ENCODE results near the gene AGAP1.
"Not testable (repeated sequence)": the region's sequence is repeated elsewhere in the genome, so short reads cannot be mapped to it uniquely, and the experiment has no call there.

AGAP1 gene

DNA sequence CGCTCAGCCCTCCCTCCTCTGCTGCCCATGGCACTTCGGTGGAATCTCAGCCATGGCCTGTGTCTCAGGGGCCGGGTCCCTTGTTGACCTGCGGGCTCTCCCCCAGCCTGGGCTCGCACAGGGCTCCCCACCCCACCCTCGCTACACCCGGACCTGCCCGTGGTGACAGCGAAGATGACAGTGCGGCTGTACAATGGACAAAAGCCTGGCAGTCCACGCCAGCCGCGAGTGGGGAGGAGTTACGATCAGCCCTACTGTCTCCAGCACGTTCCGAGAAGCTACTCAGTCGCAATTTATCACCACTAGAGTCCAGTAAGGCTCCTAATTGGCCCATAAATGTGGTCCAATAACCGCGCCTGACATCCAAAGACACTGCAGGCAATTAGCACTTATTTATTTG lies 642.7 kb downstream of the AGAP1 start:
- H3K27ac ChIP-seq: no peak overlapping the region
- H3K36me3 ChIP-seq: peaks cover 10% of the 10 kb centered on the region; the same call in 1 of the 2 replicates

GRCh38 chr2:236137066-236137465 lies 643.2 kb downstream of the AGAP1 start:
- TF ChIP-seq Cebpa-rat (IDR thresholded peaks at IDR 0.05): no peak
- no peak overlapping the region for H3K4me3 ChIP-seq
- 0 out of 2 replicates have a peak, but pooled peaks cover 5% of the 10 kb centered on the region for H3K4me1 ChIP-seq
- no peak overlapping the region for H3K27ac ChIP-seq
- H3K27me3 ChIP-seq: no peaks in the 10 kb centered on the region
- no peak overlapping the region for H3K9ac ChIP-seq
- peaks cover 7% of the 10 kb centered on the region; the same call in 1 of the 2 replicates for H3K36me3 ChIP-seq
- H4K20me1 ChIP-seq: no peaks in the 10 kb centered on the region
- H3K9me3 ChIP-seq: no peaks in the 10 kb centered on the region
- H3K4me2 ChIP-seq: no peak overlapping the region

More for the DNA sequence above, 642.7 kb downstream of the AGAP1 start:
- Histone ChIP-seq H3K9me3 (no peaks in the 10 kb centered on the region), H3K4me1 (0 out of 2 replicates have a peak, but pooled peaks cover 5% of the 10 kb centered on the region), H3K27me3 (no peaks in the 10 kb centered on the region), H3K4me3 (no peak overlapping the region), H3K4me2 (no peak overlapping the region), H3K9ac (no peak overlapping the region), H4K20me1 (no peaks in the 10 kb centered on the region)
- no peak for TF ChIP-seq Cebpa-rat (IDR thresholded peaks at IDR 0.05)

- not testable (repeated sequence) for H3K4me3 ChIP-seq, H3K27me3 ChIP-seq, H3K9ac ChIP-seq, H3K36me3 ChIP-seq, H3K27ac ChIP-seq, H4K20me1 ChIP-seq, H3K4me1 ChIP-seq, H3K9me3 ChIP-seq
- H3K4me2 ChIP-seq: 0 out of 2 replicates have a peak overlapping the region, but pooled peaks have one; percentile 17
Measured at GRCh38 chr2:236141616-236142015, 647.8 kb downstream of the AGAP1 start.

DNA sequence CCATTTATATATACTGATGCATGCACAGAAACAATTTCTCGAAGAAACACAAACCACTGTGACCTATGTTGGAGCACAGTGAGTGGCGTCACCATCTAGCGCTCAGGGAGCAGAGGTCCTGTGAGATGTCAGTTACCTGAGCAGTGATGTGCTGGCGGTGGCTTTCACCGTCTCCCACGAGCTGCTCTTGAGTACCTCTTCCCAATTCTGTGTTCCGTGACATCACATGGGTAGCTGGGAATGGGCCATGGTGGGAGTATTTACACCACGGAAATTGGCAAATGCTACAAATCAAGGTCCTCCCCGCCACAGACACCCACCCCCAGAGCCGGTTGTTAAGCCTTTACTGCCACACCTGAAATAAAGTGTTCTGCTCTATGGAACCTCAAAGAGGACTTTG lies 650.0 kb downstream of the AGAP1 start:
- Histone ChIP-seq H3K9ac (no peak overlapping the region), H3K27ac (no peak overlapping the region), H3K9me3 (no peaks in the 10 kb centered on the region), H3K4me3 (no peak overlapping the region), H3K4me2 (no peak overlapping the region), H3K36me3 (no peaks in the 10 kb centered on the region), H4K20me1 (no peaks in the 10 kb centered on the region), H3K4me1 (peaks cover 9% of the 10 kb centered on the region), H3K27me3 (no peaks in the 10 kb centered on the region)
- no peak for TF ChIP-seq Cebpa-rat (IDR thresholded peaks at IDR 0.05)

- no peak overlapping the region for H3K9ac ChIP-seq
- no peak for TF ChIP-seq Cebpa-rat (IDR thresholded peaks at IDR 0.05)
Measured at GRCh38 chr2:236146436-236146835, 652.6 kb downstream of the AGAP1 start.

GRCh38 chr2:236155406-236155805 lies 661.6 kb downstream of the AGAP1 start:
- H3K4me2 ChIP-seq: no peak overlapping the region
- H3K36me3 ChIP-seq: no peaks in the 10 kb centered on the region
- peaks cover 35% of the 10 kb centered on the region for H3K27me3 ChIP-seq
- no peak overlapping the region for H3K27ac ChIP-seq
- H3K4me3 ChIP-seq: no peak overlapping the region
- no peak overlapping the region for H3K9ac ChIP-seq
- peaks cover 27% of the 10 kb centered on the region for H3K9me3 ChIP-seq
- H3K4me1 ChIP-seq: no peaks in the 10 kb centered on the region
- TF ChIP-seq Cebpa-rat (IDR thresholded peaks at IDR 0.05): no peak
- H4K20me1 ChIP-seq: peaks cover 6% of the 10 kb centered on the region; the same call in 1 of the 2 replicates

More at GRCh38 chr2:236146436-236146835, 652.6 kb downstream of the AGAP1 start:
- Histone ChIP-seq H3K4me3 (no peak overlapping the region), H3K4me1 (peaks cover 9% of the 10 kb centered on the region), H3K27ac (no peak overlapping the region), H4K20me1 (no peaks in the 10 kb centered on the region), H3K36me3 (no peaks in the 10 kb centered on the region), H3K27me3 (no peaks in the 10 kb centered on the region), H3K4me2 (no peak overlapping the region), H3K9me3 (peaks cover 5% of the 10 kb centered on the region)

GRCh38 chr2:236156095-236156859 lies 662.4 kb downstream of the AGAP1 start:
- Histone ChIP-seq H3K36me3 (no peaks in the 10 kb centered on the region), H3K9me3 (peaks cover 23% of the 10 kb centered on the region), H4K20me1 (peaks cover 14% of the 10 kb centered on the region; the same call in 1 of the 2 replicates), H3K9ac (no peak overlapping the region), H3K27me3 (peaks cover 44% of the 10 kb centered on the region), H3K4me2 (no peak overlapping the region), H3K4me3 (no peak overlapping the region), H3K27ac (no peak overlapping the region), H3K4me1 (no peaks in the 10 kb centered on the region)
- no peak for TF ChIP-seq Cebpa-rat (IDR thresholded peaks at IDR 0.05)

DNA sequence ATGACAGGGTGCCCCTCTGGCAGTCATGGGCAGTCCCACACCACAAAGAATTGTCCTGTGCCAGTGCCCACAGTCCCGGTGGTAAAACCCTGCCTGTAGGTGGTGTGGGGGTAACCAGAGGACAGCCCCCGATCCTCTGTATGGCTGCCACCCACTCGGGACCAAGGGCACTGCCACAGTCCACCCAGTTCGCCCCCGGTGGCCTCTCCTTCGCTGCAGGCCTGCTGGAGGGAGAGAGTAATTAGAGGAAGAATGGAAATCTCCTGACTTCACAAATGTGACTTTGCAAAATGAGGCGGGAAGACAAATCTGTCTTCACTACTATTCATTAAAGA lies 663.0 kb downstream of the AGAP1 start:
- peaks cover 18% of the 10 kb centered on the region for H3K9me3 ChIP-seq
- no peak overlapping the region for H3K4me3 ChIP-seq
- H3K36me3 ChIP-seq: no peaks in the 10 kb centered on the region
- H3K27me3 ChIP-seq: peaks cover 49% of the 10 kb centered on the region
- H3K27ac ChIP-seq: no peak overlapping the region
- no peak overlapping the region for H3K4me2 ChIP-seq
- TF ChIP-seq Cebpa-rat (IDR thresholded peaks at IDR 0.05): no peak
- peaks cover 5% of the 10 kb centered on the region for H3K4me1 ChIP-seq
- H3K9ac ChIP-seq: no peak overlapping the region
- peaks cover 20% of the 10 kb centered on the region for H4K20me1 ChIP-seq

DNA sequence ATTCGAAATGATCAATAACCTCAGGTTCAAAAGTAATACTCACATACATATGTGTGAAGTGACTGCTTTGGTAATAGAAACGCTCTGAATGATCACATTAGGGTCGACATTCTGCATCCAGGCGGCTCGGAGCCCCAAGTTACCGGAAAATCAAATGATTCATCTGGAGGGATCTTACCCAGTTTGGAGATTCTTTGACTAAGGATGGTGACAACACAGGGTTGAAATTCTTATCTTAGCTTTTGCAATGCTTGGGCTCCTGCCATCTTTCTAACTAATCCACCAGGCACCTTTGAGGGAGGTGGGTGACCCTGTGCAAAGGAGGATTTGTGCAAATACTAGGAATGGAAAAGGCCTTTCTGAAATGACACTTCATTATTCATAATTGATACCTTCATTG lies 663.5 kb downstream of the AGAP1 start:
- Histone ChIP-seq H3K27ac (no peak overlapping the region), H3K9ac (no peak overlapping the region), H3K36me3 (no peaks in the 10 kb centered on the region), H3K27me3 (peaks cover 54% of the 10 kb centered on the region), H3K9me3 (peaks cover 14% of the 10 kb centered on the region), H3K4me3 (no peak overlapping the region), H3K4me2 (no peak overlapping the region), H4K20me1 (peaks cover 25% of the 10 kb centered on the region), H3K4me1 (peaks cover 10% of the 10 kb centered on the region)
- no peak for TF ChIP-seq Cebpa-rat (IDR thresholded peaks at IDR 0.05)

DNA sequence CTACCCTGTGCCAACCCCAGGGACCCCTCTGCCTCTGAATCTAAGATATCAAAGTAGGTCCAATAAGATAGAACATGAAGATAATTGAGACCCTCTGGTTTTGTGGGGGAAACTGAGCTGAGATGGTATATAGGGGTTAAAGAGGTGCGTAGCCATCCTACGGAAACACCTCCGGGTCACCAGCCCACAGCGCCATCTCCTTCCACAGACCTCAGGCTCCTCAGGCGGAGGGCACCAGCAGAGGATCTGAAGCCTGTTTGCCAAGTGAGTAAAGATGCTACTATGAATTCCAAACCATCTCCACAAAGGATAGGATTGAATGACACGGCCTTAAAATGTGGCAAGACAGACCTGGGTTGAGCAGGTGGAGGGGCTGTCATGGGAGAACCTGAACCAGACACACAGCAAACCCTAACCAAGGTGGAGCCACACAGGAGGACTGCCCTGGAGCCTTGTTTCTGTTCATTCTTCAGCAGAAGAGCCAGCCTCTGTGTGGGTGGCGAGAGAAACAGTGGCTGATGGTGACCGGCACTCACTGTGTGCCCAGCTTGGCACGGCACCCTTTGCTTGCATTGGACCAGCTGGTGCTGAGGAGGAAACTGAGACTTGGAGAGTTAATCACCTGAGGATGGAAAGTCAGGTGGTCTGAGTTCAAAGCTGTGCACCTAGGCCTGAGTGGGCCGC lies 664.1 kb downstream of the AGAP1 start:
- Histone ChIP-seq H3K4me1 (peaks cover 11% of the 10 kb centered on the region), H3K36me3 (no peaks in the 10 kb centered on the region), H3K27ac (no peak overlapping the region), H4K20me1 (peaks cover 31% of the 10 kb centered on the region), H3K27me3 (peaks cover 60% of the 10 kb centered on the region), H3K4me2 (no peak overlapping the region), H3K9ac (no peak overlapping the region), H3K4me3 (no peak overlapping the region), H3K9me3 (peaks cover 9% of the 10 kb centered on the region; the same call in 1 of the 2 replicates)
- TF ChIP-seq Cebpa-rat (IDR thresholded peaks at IDR 0.05): no peak
